Activated naive CD4-positive, alpha-beta T cell treated with anti-CD3 and anti-CD28 coated beads for 36 hours (primary cell): ENCODE measurements around the gene FAU. TPM values are rescaled to one million over a fixed set of nuclear protein-coding genes. Genes with fewer than 3 reads are reported as not detected.

Experiments
- CTCF ChIA-PET: fragments of 350-600 bp; sonication (Branson Sonifier 250); formaldehyde crosslinking; loops from one replicate; lab custom pipeline; 2021; ENCODE audit warnings: antibody characterized with exemption; lab: Charles Lee
- DNase-seq: peaks from one replicate; pipeline ENCODE4 v3.0.0-alpha.2; 2020
- H3K27ac Mint-ChIP-seq: one replicate; pipeline ENCODE4 v1.8.0; 2021; ENCODE audit warnings: mild to moderate bottlenecking, mixed read lengths
- H3K27me3 Mint-ChIP-seq: one replicate; pipeline ENCODE4 v1.8.0; 2021; ENCODE audit warnings: low read depth, mixed read lengths
- H3K36me3 Mint-ChIP-seq: one replicate; pipeline ENCODE4 v1.8.0; 2021; ENCODE audit warnings: low read depth, mixed read lengths
- H3K4me1 Mint-ChIP-seq: one replicate; pipeline ENCODE4 v1.8.0; 2021; ENCODE audit warnings: low read depth, mixed read lengths
- H3K4me3 Mint-ChIP-seq: one replicate; pipeline ENCODE4 v1.8.0; 2021; ENCODE audit warnings: mild to moderate bottlenecking, moderate library complexity, mixed read lengths
- H3K9me3 Mint-ChIP-seq: one replicate; pipeline ENCODE4 v1.8.0; 2021; ENCODE audit warnings: mixed read lengths
- intact Hi-C: fragments of 100-400 bp; cut with micrococcal nuclease; formaldehyde crosslinking; loops from one replicate; pipeline ENCODE4 v1.15.1; 2023
- total RNA-seq, 2 experiments: library from RNA; stranded (reverse); gene quantifications; one replicate each; pipeline ENCODE4 v1.2.3, GENCODE V29; 2021

The FAU gene
- total RNA-seq, 2 experiments from 2014 or later = 1,272 to 1,294 TPM

DNA sequence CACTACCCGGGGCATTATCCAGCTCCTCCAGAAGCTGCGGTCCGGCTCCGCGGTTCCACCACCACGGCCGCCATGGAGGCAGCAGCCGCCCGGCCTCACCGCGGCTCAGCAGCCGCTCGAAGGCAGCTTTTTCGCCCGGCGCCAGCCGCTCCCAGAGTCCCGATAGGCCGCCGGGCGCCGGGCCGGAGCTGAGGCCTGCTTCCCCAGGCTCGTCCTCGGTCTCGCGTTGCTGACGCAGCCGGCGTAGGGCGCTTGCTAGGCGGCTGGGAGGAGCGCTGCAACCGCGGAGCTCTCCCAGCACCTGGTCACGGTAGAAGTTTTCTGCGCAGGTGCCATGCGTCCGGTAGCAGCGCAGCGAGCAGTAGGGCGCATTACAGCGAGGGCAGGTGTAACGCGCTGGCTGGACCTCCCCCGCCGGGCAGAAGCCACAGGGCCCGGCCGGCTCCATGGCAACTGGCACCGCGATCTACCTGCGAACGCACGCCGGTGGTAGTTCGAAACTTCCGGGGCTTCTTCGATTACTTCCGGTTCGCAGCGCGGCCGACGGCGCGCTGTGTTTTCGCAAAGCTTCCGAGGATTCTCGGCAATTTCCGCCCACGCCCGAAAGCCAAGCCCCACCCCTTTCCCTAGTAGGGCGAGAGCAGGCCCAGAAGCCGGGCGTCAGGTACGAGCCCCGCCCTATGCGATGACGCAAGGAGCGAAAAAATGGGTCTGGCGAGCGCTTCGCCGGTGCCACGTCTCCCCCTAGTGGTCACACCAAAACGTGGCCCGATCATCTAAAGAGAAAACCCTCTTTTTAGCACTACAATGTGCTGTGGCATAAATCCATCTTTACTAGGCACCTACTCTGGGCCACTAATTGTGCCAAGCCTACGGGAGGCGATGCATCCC is 4.5 kb downstream of the FAU start, which contains the start of gene ZNHIT2:
ZNHIT2 (minus strand) TSS at position 496 of the 891 bp plus-strand sequence; CDS start at position 448, 48 bp downstream.
- intact Hi-C loops = loop anchor here (1.0 to 5.0 kb wide), 10 partner anchors 7 to 339 kb away; partner anchors contain the start of genes ATG2A, CDCA5, MAJIN and SF1
- peak within 1 kb of the TSS; percentile 87 for H3K27ac Mint-ChIP-seq
- no peaks in the 10 kb centered on the region for H3K27me3 Mint-ChIP-seq
- H3K9me3 Mint-ChIP-seq = no peaks in the 10 kb centered on the region
- H3K36me3 Mint-ChIP-seq = peaks cover 36% of the 10 kb centered on the region
- DNase-seq = peak; percentile 100
- H3K4me3 Mint-ChIP-seq = peak within 1 kb of the TSS; percentile 87
- CTCF ChIA-PET = interaction anchor here (0.6 to 2.7 kb wide), 10 partner anchors 14 to 383 kb away, joined by 3 to 14 read pairs (median 4); partner anchors contain the start of gene ARL2
- peaks cover 66% of the 10 kb centered on the region for H3K4me1 Mint-ChIP-seq

DNA sequence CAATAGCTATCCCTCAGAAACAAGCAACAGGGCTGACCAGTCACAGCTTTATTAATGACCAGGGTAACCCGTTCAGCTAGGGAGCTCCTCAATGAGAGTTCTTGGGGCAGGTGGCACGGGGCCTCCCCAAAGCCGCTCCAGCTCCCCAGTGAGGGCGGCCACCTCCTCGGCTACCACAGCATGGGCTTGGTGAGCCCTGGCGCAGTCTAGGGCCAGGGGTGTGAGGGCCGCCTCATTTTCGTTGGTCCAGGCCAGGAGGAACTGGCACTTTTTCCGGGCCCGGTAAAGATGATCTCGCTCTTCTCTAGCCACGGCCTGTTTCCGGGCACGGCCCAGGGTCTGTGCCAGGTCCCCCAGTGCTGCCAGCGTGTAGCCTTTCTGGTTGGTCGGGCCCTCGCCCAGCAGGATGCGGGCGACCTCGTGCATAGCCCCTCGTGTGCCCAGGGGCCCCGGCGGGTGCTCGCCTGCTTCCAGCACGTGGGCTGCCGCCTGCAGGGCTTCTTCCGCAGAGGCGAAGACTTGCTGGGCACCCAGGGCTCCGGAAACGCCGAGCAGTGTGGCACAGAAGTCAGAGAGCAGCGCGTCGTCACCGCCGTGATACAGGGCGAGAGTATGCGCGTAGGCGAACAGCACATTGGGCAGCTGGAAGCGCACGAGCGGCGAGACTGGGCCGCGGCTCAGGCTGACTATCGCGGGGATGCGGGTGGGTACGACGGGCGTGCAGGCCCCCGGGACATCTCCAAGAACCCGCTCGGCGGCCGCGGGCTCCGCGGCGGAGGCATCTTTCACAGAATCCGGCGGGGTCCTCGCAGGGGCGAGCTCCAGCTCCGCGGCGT is 5.3 kb downstream of the FAU start:
- Mint-ChIP-seq H3K4me1 (peaks cover 65% of the 10 kb centered on the region), H3K27ac (peak overlapping the region; percentile 87), H3K27me3 (no peaks in the 10 kb centered on the region), H3K9me3 (no peaks in the 10 kb centered on the region), H3K4me3 (peak overlapping the region; percentile 87), H3K36me3 (peaks cover 29% of the 10 kb centered on the region)
- CTCF ChIA-PET = interaction anchor here (0.7 to 2.7 kb wide), 6 partner anchors 15 to 325 kb away, joined by 3 to 14 read pairs (median 4); partner anchors contain the start of gene ARL2
- DNase-seq = peak; percentile 68
- intact Hi-C loops = loop anchor here (1.0 to 5.0 kb wide), 9 partner anchors 18 to 338 kb away; partner anchors contain the start of genes ATG2A, CDCA5, MAJIN and SF1

DNA sequence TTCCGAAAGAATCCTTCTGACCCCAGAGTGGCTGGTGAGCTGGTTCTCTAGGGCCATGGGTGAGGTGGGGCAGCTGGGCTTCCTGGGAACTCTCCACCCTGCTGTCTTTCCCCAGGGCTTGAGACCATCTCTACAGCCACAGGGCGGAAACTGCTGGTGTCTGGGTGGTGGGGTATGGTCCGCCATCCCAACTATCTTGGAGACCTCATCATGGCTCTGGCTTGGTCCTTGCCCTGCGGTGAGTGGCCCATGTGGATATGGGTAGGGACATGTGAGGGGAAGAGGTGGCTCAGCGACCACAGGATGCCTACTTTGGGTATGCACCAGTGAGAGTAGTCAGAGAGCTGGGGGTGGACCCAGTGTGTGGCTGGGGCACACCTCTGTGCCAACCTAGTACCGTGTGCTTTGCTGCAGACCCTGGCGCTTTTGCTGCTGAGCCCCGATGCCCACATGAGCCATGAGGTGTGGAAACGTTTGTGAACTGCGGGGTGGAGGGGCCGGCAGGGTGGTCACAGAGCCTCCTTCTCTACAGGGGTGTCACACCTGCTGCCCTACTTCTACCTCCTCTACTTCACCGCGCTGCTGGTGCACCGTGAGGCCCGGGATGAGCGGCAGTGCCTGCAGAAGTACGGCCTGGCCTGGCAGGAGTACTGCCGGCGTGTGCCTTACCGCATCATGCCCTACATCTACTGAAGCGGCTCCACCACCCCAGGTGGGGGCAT is 6.4 kb downstream of the FAU start:
- Mint-ChIP-seq H3K9me3 (no peaks in the 10 kb centered on the region), H3K27ac (no peak overlapping the region), H3K27me3 (no peaks in the 10 kb centered on the region), H3K4me1 (peaks cover 66% of the 10 kb centered on the region), H3K4me3 (peak overlapping the region; percentile 87), H3K36me3 (peaks cover 23% of the 10 kb centered on the region)
- intact Hi-C loops = loop anchor here (2.0 to 5.0 kb wide), 3 partner anchors 143 to 337 kb away; partner anchors contain the start of genes ATG2A, MAJIN and SF1
- no peak for DNase-seq
- CTCF ChIA-PET = interaction anchor here (0.7 to 2.7 kb wide), 5 partner anchors 20 to 324 kb away, joined by 3 to 14 read pairs (median 3); partner anchors contain the start of gene ARL2

DNA sequence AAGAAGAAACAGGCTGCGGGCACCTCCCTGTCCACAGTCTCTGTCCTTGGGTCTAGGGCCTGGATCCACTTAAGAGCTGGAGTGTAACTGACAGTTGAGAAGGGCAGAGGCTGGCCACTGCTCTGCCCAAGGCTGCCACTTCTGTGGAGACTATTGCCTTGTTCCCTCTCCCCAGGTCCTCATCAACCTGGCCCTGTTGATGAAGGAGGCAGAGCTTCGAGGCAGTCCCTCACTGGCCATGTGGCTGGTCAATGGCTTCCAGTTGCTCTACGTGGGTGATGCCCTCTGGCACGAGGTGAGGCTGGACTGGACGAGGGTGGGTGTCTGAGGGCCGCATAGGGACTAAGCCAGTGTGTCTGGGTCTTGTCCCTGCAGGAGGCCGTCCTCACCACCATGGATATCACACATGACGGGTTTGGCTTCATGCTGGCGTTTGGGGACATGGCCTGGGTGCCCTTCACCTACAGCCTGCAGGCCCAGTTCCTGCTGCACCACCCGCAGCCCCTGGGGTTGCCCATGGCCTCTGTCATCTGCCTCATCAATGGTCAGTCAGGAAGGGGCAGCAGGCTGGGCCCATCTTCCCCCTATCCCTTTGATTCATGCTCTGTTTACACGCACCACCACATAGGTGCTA is 7.3 kb downstream of the FAU start:
- Mint-ChIP-seq H3K27me3 (no peaks in the 10 kb centered on the region), H3K4me3 (no peak overlapping the region), H3K27ac (no peak overlapping the region), H3K4me1 (peaks cover 64% of the 10 kb centered on the region), H3K9me3 (no peaks in the 10 kb centered on the region), H3K36me3 (peaks cover 16% of the 10 kb centered on the region)
- CTCF ChIA-PET = interaction anchor here (0.5 to 0.7 kb wide), 3 partner anchors 65 to 597 kb away, joined by 3 read pairs; no protein-coding TSS in a partner anchor
- no peak for DNase-seq
- intact Hi-C loops = loop anchor here (5.0 kb wide), 3 partner anchors 142 to 218 kb away; partner anchors contain the start of genes DPF2, MAJIN and POLA2

DNA sequence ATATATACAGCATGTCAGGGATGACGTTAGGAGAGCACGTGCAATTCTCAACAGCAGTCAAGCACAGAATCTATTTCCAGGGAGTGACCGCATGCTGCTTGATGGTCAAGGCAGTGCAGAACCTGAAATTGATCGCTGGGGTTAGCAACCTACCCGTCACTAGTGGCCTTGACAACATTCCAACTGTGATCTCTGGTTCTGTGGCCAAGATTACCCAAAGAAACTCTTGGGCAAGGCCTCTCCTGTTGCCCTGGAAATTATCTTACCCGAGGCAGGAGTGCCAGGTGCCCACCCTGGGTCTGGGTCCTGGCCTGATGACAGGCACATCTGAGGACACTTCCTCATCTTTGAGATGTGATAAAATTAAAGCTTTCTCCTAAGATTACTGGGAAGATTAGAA is 8.1 kb downstream of the FAU start:
- Mint-ChIP-seq H3K36me3 (peaks cover 14% of the 10 kb centered on the region), H3K4me3 (no peak overlapping the region), H3K4me1 (peaks cover 62% of the 10 kb centered on the region), H3K27ac (no peak overlapping the region), H3K27me3 (no peaks in the 10 kb centered on the region), H3K9me3 (no peaks in the 10 kb centered on the region)
- intact Hi-C loops = loop anchor here (5.0 kb wide), 2 partner anchors 148 to 218 kb away; partner anchors contain the start of genes DPF2 and POLA2
- DNase-seq = no peak
- CTCF ChIA-PET = interaction anchor here (0.5 to 4.1 kb wide), 4 partner anchors 16 to 598 kb away, joined by 3 to 41 read pairs (median 4); partner anchors contain the start of genes SNX15 and VPS51

DNA sequence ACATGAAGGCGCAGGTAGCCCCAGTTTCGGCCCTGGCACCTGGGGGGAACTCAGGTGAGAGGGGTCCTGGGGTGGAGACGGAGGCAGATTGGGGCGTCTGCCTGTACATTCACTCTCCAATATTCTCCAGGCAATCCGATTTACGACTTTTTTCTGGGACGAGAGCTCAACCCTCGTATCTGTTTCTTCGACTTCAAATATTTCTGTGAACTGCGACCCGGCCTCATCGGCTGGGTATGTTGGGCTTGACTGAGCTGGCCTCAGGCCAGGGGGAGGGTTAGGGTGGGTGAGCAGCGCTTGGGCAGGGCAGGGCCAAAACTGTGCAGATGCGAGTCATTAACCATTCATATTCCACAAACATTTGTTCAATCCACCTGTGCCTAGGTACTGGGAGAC is 8.6 kb downstream of the FAU start:
- CTCF ChIA-PET = interaction anchor here (0.6 to 4.1 kb wide), 6 partner anchors 8 to 265 kb away, joined by 3 to 41 read pairs (median 10); partner anchors contain the start of genes FAU, MRPL49, SNX15 and VPS51
- intact Hi-C loops = loop anchor here (5.0 kb wide), 2 partner anchors 149 to 219 kb away; partner anchors contain the start of genes DPF2 and POLA2

DNA sequence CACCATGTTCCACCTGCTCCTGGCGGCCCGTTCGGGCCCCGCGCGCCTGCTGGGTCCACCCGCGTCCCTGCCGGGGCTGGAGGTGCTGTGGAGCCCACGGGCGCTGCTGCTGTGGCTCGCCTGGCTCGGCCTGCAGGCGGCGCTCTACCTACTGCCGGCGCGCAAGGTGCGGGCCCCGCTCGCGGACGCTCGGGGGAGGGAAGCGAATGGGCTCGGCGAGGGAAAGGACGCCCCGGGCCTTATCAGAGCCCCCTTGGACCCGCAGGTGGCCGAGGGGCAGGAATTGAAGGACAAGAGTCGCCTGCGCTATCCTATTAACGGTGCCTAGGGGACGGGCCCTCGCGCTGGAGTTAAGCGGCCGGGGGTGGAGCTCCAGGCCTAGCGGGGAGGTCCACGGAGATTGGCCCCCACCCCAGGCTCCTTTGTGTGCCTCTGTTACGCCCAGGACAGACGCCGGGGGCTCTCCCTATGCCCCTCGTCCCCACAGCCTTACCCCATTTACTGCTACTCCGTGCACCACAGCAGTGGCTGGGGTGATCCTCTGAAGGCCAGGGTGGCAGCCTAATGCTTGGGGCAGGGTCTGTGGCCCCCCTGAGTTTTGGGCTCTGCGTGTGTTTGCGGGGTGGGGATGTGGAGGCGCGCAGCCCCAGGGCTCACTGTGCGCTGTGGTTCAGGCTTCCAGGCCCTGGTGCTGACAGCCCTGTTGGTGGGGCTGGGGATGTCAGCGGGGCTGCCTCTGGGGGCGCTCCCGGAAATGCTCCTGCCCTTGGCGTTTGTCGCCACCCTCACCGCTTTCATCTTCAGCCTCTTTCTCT is 9.2 kb downstream of the FAU start:
- Mint-ChIP-seq H3K4me3 (peak overlapping the region; percentile 80), H3K36me3 (peaks cover 6% of the 10 kb centered on the region), H3K4me1 (peaks cover 51% of the 10 kb centered on the region), H3K27me3 (no peaks in the 10 kb centered on the region), H3K27ac (peak overlapping the region; percentile 72), H3K9me3 (no peaks in the 10 kb centered on the region)
- DNase-seq = peak; percentile 78
- CTCF ChIA-PET = interaction anchor here (0.6 to 4.1 kb wide), 10 partner anchors 9 to 326 kb away, joined by 3 to 41 read pairs (median 4); partner anchors contain the start of genes ARL2, FAU, MRPL49 and SNX15
- intact Hi-C loops = loop anchor here (5.0 kb wide), 2 partner anchors 150 to 220 kb away; partner anchors contain the start of genes DPF2 and POLA2

More for the DNA sequence above, 8.6 kb downstream of the FAU start:
- peaks cover 9% of the 10 kb centered on the region for H3K36me3 Mint-ChIP-seq
- H3K9me3 Mint-ChIP-seq = no peaks in the 10 kb centered on the region
- peak overlapping the region; percentile 80 for H3K4me3 Mint-ChIP-seq
- peak overlapping the region; percentile 72 for H3K27ac Mint-ChIP-seq
- peaks cover 57% of the 10 kb centered on the region for H3K4me1 Mint-ChIP-seq
- no peaks in the 10 kb centered on the region for H3K27me3 Mint-ChIP-seq
- DNase-seq = no peak

DNA sequence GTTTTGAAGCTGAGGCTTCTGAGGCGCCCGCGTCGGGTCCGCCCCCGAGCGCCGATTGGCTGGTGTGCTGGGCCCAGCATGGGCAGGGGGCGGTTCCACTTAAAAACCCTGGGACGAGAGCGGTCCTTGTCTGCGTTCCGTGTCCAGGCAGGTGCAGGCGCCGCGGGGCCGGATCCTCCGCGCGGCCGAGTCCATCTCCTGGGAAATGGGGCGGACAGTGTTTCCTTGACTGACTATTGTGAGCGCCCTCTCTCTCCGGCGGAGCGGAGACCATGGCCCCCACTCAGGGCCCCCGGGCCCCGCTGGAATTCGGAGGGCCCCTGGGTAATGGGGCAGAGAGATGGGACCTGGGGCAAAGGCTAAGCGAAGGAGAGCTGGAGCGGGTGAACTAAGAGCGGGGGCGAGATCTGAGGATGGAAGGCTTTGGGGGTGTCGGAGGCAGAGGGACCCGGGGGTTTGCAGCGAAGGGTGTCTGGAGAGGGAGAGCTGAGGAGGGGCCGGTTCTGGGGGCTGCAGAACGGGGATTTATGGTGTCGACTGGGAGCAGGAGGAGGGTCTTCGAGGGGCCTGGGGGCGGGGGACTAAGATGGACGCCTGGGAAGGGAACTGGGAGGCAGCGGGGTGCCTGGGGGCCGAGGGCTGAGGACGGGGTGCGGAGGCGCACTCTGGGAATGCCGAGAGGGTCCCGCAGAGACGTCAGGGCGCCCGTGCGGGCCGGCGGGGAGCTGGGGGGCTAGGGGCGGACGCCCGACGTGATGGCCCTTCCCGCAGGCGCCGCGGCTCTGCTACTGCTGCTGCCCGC is 10.0 kb downstream of the FAU start, which contains the start of gene TM7SF2:
TM7SF2 (plus strand) TSS at position 129 of the 802 bp plus-strand sequence; CDS start at position 273, 144 bp downstream.
- intact Hi-C loops = loop anchor here (2.0 to 5.0 kb wide), 3 partner anchors 71 to 220 kb away; partner anchors contain the start of genes DPF2, POLA2 and SAC3D1
- Mint-ChIP-seq H3K27ac (peak within 1 kb of the TSS; percentile 72), H3K4me1 (peaks cover 51% of the 10 kb centered on the region), H3K9me3 (no peaks in the 10 kb centered on the region), H3K4me3 (peak within 1 kb of the TSS; percentile 80), H3K36me3 (peaks cover 6% of the 10 kb centered on the region), H3K27me3 (no peaks in the 10 kb centered on the region)
- peak; percentile 96 for DNase-seq
- CTCF ChIA-PET = interaction anchor here (0.6 to 4.1 kb wide), 16 partner anchors 9 to 325 kb away, joined by 3 to 41 read pairs (median 4); partner anchors contain the start of genes ARL2, CAPN1, FAU and MRPL49

DNA sequence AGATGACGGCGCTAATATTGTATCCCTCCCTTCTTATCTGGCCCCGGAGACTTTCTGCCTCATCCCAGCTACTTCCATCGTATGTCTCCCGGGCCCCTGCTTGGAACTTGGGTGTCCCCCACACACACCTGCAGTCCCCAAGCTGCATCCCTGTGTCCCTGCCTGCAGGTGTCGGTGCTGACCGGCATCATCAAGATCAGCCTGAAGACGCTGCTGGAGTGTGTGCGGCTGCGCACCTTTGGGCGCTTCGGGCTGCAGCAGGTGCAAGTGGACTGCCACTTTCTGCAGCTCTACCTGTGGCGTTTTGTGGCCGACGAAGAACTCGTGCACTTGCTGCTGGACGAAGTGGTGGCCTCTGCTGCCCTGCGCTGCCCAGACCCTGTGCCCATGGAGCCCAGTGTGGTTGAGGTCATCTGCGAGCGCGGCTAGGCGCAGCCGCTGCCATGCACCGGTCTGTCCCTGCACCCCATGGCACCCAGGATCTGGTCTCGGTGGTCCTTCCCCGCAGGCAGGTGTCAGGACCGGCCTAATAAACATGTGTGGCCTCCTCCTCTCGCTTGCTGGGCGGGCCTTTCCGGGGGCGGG is 10.7 kb downstream of the FAU start:
- CTCF ChIA-PET = interaction anchor here (0.6 to 4.1 kb wide), 24 partner anchors 8 to 325 kb away, joined by 3 to 41 read pairs (median 5); partner anchors contain the start of genes ARL2, CAPN1, CDC42EP2 and DPF2
- no peaks in the 10 kb centered on the region for H3K27me3 Mint-ChIP-seq
- H3K27ac Mint-ChIP-seq = no peak overlapping the region
- peaks cover 2% of the 10 kb centered on the region for H3K36me3 Mint-ChIP-seq
- no peak for DNase-seq
- H3K4me3 Mint-ChIP-seq = peak overlapping the region; percentile 80
- peaks cover 45% of the 10 kb centered on the region for H3K4me1 Mint-ChIP-seq
- intact Hi-C loops = loop anchor here (2.0 to 5.0 kb wide), 3 partner anchors 70 to 221 kb away; partner anchors contain the start of genes DPF2, POLA2 and SAC3D1
- H3K9me3 Mint-ChIP-seq = no peaks in the 10 kb centered on the region
